RWPE1 (cell line): ENCODE results near the gene POLR2E.
A peak's percentile ranks its signal among the peaks of the same experiment; 100 is the strongest.

Experiments
- CTCF ChIA-PET: fragments of 350-600 bp; sonication (Branson Sonifier 250); formaldehyde crosslinking; extraction: SDS; loops from one replicate; lab custom pipeline; 2021; lab: Yijun Ruan, JAX
- POLR2A ChIA-PET: fragments of 400-600 bp; formaldehyde crosslinking; extraction: SDS; loops from one replicate; lab custom pipeline; 2020; ENCODE audit warnings: antibody characterized with exemption; ENCODE audit not compliant: low non-redundant PET; lab: Yijun Ruan, JAX
- DNase-seq: peaks from one replicate; pipeline ENCODE4 v3.0.0; 2012; ENCODE audit warnings: low spot score
- H3K27ac ChIP-seq: fragments of 450-650 bp; 2 replicates; pipeline ENCODE4 v1.5.1; 2017
- TF ChIP-seq, protein P1 (sequence below): fragments of 450-650 bp; conservative IDR thresholded peaks from 2 replicates; pipeline ENCODE4 v1.5.1; 2017; ENCODE audit warnings: low read depth, mild to moderate bottlenecking

The POLR2E gene

DNA sequence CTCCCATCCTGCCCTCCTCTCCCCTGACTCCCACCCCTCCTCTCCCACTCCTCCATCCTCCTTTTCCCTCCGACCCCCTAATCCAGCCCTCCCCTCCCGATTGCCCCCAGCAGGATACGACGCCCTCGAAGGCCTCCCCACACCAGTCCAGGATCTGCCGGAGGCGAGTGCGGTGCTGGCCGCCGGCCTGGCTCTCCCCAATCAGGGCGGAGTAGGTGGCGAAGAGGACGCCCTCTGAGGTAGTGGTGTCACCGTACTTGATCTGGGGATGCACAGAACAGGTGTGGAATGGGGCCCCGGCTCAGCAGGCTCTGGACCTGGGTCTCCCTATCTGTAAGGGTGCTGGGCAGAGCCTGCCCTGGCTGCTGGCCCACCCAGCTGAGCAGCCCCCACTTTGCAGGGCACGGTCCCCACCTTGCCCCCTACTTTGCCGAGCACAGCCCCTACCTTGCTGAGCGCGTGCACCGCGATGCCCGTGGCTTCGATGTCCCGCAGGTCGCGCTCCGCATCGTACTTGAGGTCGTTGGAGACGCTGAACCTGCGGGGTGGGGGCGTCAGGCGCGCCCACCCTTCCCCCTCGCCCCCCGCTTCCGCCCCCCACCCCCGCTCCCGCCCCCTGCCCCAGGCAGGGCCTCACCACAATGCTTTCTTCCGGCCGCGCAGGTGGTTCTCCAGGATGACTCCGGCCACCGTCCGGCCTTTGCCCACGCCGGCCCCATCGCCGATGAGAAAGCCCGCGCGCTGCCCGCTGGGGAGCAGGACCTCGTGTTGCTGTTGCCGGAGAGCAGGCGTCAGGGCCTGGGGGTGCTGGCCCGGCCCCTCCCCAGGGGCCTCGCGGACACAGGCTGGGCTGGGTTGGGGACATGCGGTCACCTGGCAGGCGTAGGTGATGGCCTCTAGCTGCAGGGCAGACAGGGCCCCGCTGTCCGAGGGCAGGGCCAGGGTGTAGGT, 27.1 kb upstream of the POLR2E start:
- ChIA-PET POLR2A (no interaction called here), CTCF (interaction anchor here (1.2 kb wide), 1 partner anchor 9 kb away, joined by 3 read pairs; no protein-coding TSS in a partner anchor)
- peak overlapping the region; percentile 93 for H3K27ac ChIP-seq
- DNase-seq: no peak
- TF ChIP-seq, protein P1, sequence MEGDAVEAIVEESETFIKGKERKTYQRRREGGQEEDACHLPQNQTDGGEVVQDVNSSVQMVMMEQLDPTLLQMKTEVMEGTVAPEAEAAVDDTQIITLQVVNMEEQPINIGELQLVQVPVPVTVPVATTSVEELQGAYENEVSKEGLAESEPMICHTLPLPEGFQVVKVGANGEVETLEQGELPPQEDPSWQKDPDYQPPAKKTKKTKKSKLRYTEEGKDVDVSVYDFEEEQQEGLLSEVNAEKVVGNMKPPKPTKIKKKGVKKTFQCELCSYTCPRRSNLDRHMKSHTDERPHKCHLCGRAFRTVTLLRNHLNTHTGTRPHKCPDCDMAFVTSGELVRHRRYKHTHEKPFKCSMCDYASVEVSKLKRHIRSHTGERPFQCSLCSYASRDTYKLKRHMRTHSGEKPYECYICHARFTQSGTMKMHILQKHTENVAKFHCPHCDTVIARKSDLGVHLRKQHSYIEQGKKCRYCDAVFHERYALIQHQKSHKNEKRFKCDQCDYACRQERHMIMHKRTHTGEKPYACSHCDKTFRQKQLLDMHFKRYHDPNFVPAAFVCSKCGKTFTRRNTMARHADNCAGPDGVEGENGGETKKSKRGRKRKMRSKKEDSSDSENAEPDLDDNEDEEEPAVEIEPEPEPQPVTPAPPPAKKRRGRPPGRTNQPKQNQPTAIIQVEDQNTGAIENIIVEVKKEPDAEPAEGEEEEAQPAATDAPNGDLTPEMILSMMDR: no peak

DNA sequence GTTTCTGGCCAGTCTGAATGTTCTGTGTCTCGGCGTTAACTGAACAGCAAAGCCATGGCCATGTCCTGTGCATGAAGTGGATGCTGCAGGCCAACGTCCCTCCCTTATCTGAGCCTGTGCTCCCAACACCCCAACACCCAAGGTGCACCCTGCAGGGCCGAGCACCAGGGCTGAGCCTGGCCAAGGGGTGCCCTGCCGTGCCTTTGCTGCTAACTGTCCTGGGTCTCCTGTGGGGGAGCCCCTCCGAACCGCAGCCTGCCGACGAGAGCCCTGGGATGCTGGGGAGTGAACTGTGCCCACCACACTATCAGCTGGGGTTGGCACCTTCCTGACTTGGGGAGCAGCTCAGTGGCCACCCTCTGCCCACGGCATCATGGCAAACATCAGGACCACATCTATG, 26.2 kb upstream of the POLR2E start:
- no peak for DNase-seq
- POLR2A ChIA-PET: no interaction called here
- CTCF ChIA-PET: interaction anchor here (1.2 kb wide), 1 partner anchor 8 kb away, joined by 3 read pairs; no protein-coding TSS in a partner anchor
- peak overlapping the region; percentile 93 for H3K27ac ChIP-seq
- TF ChIP-seq, protein P1: no peak

DNA sequence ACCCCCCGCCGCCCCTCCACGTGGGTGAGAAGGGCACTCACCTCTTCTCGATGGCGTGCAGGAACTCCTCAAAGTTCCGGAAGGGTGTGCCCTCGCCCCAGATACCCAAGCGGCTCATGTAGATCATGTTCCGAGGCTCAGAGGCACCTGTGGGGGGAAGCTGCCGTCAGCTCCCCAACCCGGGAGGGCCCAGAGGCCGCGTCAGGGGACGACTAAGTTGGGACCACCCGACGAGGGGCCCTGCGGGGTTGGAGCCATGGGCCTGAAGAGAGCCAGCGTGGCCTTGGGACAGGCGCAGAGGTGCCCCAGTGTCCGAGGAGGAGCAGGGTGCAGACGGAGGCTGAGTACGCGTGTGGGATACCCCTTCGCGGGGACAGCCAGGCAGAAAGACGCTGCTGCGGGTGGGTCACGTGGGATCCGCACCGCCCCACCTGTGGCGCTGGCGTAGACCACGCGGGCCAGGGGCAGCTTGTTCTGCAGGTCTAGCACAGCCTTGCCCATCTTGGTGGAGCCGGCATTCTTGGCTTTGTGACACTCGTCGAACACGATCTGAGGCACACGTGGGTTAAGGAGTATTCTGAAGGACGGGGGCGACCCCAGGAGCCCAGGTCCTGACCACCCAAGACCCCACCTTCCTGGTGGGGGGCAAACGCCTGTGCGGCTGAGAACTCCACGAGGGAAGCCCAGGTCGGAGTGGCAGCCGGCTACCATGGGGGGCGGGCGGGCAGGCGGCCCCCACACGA, 24.5 kb upstream of the POLR2E start:
- peak overlapping the region; percentile 100 for H3K27ac ChIP-seq
- ChIA-PET POLR2A (no interaction called here), CTCF (no interaction called here)
- DNase-seq: no peak
- TF ChIP-seq, protein P1: no peak

DNA sequence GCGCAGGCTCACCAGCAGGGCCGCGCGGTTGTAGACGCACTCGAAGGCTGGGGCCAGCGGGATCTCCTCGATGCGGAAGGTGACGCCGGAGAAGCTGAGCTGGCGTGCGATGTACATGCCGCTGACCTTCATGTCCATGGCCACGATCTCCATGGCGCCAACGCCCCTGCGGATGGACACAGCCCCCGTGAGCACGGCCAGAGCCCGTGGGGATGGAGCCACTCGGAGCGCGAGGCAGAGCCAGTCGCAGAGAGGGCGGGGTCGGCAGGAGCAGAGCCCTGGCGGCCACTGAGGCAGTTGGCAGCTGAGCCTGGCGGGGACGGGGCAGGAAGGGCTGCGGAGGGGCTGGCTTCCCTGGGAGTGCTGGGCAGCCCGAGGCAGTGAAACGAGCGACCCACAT, 23.8 kb upstream of the POLR2E start:
- TF ChIP-seq, protein P1: no peak
- POLR2A ChIA-PET: no interaction called here
- CTCF ChIA-PET: no interaction called here
- peak overlapping the region; percentile 100 for H3K27ac ChIP-seq
- DNase-seq: no peak

DNA sequence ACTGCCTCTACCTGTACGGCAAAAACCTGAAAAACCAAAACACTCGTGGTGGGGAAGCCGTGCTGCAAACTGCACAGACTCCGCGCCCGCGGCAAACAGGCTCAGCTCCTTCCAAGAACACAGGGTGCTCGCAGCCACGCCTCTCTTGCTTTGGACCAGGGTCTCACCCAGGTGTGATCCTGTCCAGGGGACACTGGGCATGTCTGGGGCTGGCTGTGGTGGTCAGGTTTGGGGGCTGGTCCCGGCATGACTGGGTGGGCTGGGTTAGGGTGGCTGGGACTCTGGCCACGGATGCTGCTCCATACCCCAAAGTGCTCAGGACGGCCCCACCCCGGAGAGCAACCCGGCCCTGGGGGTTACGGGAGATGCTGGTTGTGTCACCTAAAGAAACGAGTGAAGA, 22.5 kb upstream of the POLR2E start:
- ChIA-PET POLR2A (no interaction called here), CTCF (no interaction called here)
- H3K27ac ChIP-seq: peak overlapping the region; percentile 100
- DNase-seq: no peak
- TF ChIP-seq, protein P1: no peak
